GM12875 (cell line): ENCODE results near the gene AFAP1L2.

Source experiments
- H3K4me3 ChIP-seq: one replicate; pipeline ENCODE4 v1.5.1; 2011; ENCODE audit warnings: low read depth, low read length, control low read depth
- CTCF ChIP-seq: IDR thresholded peaks from 2 replicates; pipeline ENCODE4 v1.5.1; 2011; ENCODE audit warnings: low read depth, mild to moderate bottlenecking, control low read depth, inconsistent platforms, low read length, moderate library complexity, borderline replicate concordance; ENCODE audit not compliant: insufficient read depth

AFAP1L2 gene

GRCh38 chr10:114281461-114281860, 122.8 kb downstream of the AFAP1L2 start:
- TF ChIP-seq CTCF: no peak
- H3K4me3 ChIP-seq: no peak overlapping the region

GRCh38 chr10:114281006-114281405, 123.3 kb downstream of the AFAP1L2 start:
- no peak overlapping the region for H3K4me3 ChIP-seq
- no peak for TF ChIP-seq CTCF

GRCh38 chr10:114279901-114280644, 124.2 kb downstream of the AFAP1L2 start:
- no peak overlapping the region for H3K4me3 ChIP-seq
- no peak for TF ChIP-seq CTCF

- H3K4me3 ChIP-seq: no peak overlapping the region
- TF ChIP-seq CTCF: no peak
Measured at GRCh38 chr10:114279289-114279688, 125.0 kb downstream of the AFAP1L2 start.

- no peak overlapping the region for H3K4me3 ChIP-seq
- TF ChIP-seq CTCF: no peak
Measured at GRCh38 chr10:114278884-114279191, 125.5 kb downstream of the AFAP1L2 start.

GRCh38 chr10:114278140-114278883, 126.0 kb downstream of the AFAP1L2 start:
- no peak overlapping the region for H3K4me3 ChIP-seq
- TF ChIP-seq CTCF: no peak

- no peak overlapping the region for H3K4me3 ChIP-seq
- TF ChIP-seq CTCF: no peak
Measured at GRCh38 chr10:114276671-114277070, 127.6 kb downstream of the AFAP1L2 start.
